Activated B cell treated with CpG ODN at 0.5 μM for 24 hours (primary cell): ENCODE measurements around the gene C11orf91. TPM values are rescaled to one million over a fixed set of nuclear protein-coding genes. Genes with fewer than 3 reads are reported as not detected.

Source experiments
- ATAC-seq: fragments of 200-7000 bp; cut with Tn5 transposase; one replicate; pipeline ENCODE4 v1.10.0; 2021; ENCODE audit warnings: low read depth, mild to moderate bottlenecking, moderate library complexity
- CTCF ChIA-PET: fragments of 350-600 bp; sonication (Branson Sonifier 250); formaldehyde crosslinking; loops from one replicate; lab custom pipeline; 2021; ENCODE audit warnings: antibody characterized with exemption; lab: Charles Lee
- POLR2A ChIA-PET: fragments of 350-600 bp; sonication (Branson Sonifier 250); formaldehyde crosslinking; loops from one replicate; lab custom pipeline; 2021; ENCODE audit warnings: antibody characterized with exemption; lab: Charles Lee
- DNase-seq: peaks from one replicate; pipeline ENCODE4 v3.0.0; 2022
- H3K27ac Mint-ChIP-seq: one replicate; pipeline ENCODE4 v1.8.0; 2020; ENCODE audit warnings: mixed read lengths
- H3K27me3 Mint-ChIP-seq: one replicate; pipeline ENCODE4 v1.8.0; 2021; ENCODE audit warnings: mixed read lengths
- H3K36me3 Mint-ChIP-seq: one replicate; pipeline ENCODE4 v1.8.0; 2021; ENCODE audit warnings: low read depth, mixed read lengths
- H3K4me1 Mint-ChIP-seq: one replicate; pipeline ENCODE4 v1.8.0; 2021; ENCODE audit warnings: mixed read lengths
- H3K4me3 Mint-ChIP-seq: one replicate; pipeline ENCODE4 v1.8.0; 2020; ENCODE audit warnings: mild to moderate bottlenecking, mixed read lengths
- H3K9me3 Mint-ChIP-seq: one replicate; pipeline ENCODE4 v1.8.0; 2020; ENCODE audit warnings: mixed read lengths
- CTCF ChIP-seq: fragments of 200-600 bp; IDR thresholded peaks from one replicate; pipeline ENCODE4 v1.8.0; 2022; ENCODE audit warnings: antibody characterized with exemption, mild to moderate bottlenecking
- intact Hi-C: fragments of 100-400 bp; cut with micrococcal nuclease; formaldehyde crosslinking; loops from one replicate; pipeline ENCODE4 v1.15.1; 2024
- total RNA-seq: library from RNA; stranded (reverse); gene quantifications from 2 replicates; pipeline ENCODE4 v1.2.3, GENCODE V29; 2022

The C11orf91 gene
- total RNA-seq, 1 donor from 2014 or later: 0.49 TPM

GRCh38 chr11:33721426-33721825 lies 20.8 kb upstream of the C11orf91 start:
- H3K27me3 Mint-ChIP-seq: no peaks in the 10 kb centered on the region
- ChIA-PET CTCF (interaction anchor here (1.5 kb wide), 1 partner anchor 21 kb away, joined by 4 read pairs; no protein-coding TSS in a partner anchor), POLR2A (no interaction called here)
- H3K36me3 Mint-ChIP-seq: peaks cover 37% of the 10 kb centered on the region
- no peak overlapping the region for H3K4me3 Mint-ChIP-seq
- H3K9me3 Mint-ChIP-seq: no peaks in the 10 kb centered on the region
- ATAC-seq: no peak
- TF ChIP-seq CTCF: no peak
- no peak for DNase-seq
- intact Hi-C loops: no loop called here
- H3K4me1 Mint-ChIP-seq: peaks cover 27% of the 10 kb centered on the region
- no peak overlapping the region for H3K27ac Mint-ChIP-seq

GRCh38 chr11:33719587-33719986 lies 19.0 kb upstream of the C11orf91 start:
- intact Hi-C loops: no loop called here
- Mint-ChIP-seq H3K4me3 (no peak overlapping the region), H3K4me1 (peaks cover 19% of the 10 kb centered on the region), H3K36me3 (peaks cover 46% of the 10 kb centered on the region), H3K27me3 (no peaks in the 10 kb centered on the region), H3K27ac (no peak overlapping the region), H3K9me3 (no peaks in the 10 kb centered on the region)
- TF ChIP-seq CTCF: no peak
- CTCF ChIA-PET: interaction anchor here (8.2 kb wide), 1 partner anchor 22 kb away, joined by 81 read pairs; no protein-coding TSS in a partner anchor
- DNase-seq: no peak
- POLR2A ChIA-PET: no interaction called here
- ATAC-seq: no peak

- ChIA-PET POLR2A (no interaction called here), CTCF (interaction anchor here (8.2 kb wide), 1 partner anchor 23 kb away, joined by 81 read pairs; no protein-coding TSS in a partner anchor)
- no peak overlapping the region for H3K4me3 Mint-ChIP-seq
- ATAC-seq: no peak
- no peak overlapping the region for H3K27ac Mint-ChIP-seq
- H3K9me3 Mint-ChIP-seq: no peaks in the 10 kb centered on the region
- no peak for TF ChIP-seq CTCF
- no peaks in the 10 kb centered on the region for H3K27me3 Mint-ChIP-seq
- peaks cover 7% of the 10 kb centered on the region for H3K4me1 Mint-ChIP-seq
- DNase-seq: no peak
- intact Hi-C loops: no loop called here
- peaks cover 50% of the 10 kb centered on the region for H3K36me3 Mint-ChIP-seq
Observed at GRCh38 chr11:33718440-33718839, 17.8 kb upstream of the C11orf91 start.

- Mint-ChIP-seq H3K27ac (no peak overlapping the region), H3K27me3 (no peaks in the 10 kb centered on the region), H3K4me3 (no peak overlapping the region), H3K36me3 (peaks cover 52% of the 10 kb centered on the region), H3K9me3 (no peaks in the 10 kb centered on the region), H3K4me1 (no peaks in the 10 kb centered on the region)
- CTCF ChIA-PET: interaction anchor here (0.7 to 8.2 kb wide), 5 partner anchors 10 to 34 kb away, joined by 3 to 81 read pairs (median 3); no protein-coding TSS in a partner anchor
- no peak for DNase-seq
- no peak for ATAC-seq
- POLR2A ChIA-PET: no interaction called here
- TF ChIP-seq CTCF: no peak
- intact Hi-C loops: loop anchor here (1.0 kb wide), 1 partner anchor 26 kb away; no protein-coding TSS in a partner anchor
Observed at GRCh38 chr11:33716243-33716642, 15.6 kb upstream of the C11orf91 start.

GRCh38 chr11:33713856-33714398 lies 13.3 kb upstream of the C11orf91 start:
- no peak for DNase-seq
- Mint-ChIP-seq H3K9me3 (no peaks in the 10 kb centered on the region), H3K27ac (no peak overlapping the region), H3K4me1 (no peaks in the 10 kb centered on the region), H3K36me3 (peaks cover 53% of the 10 kb centered on the region), H3K27me3 (no peaks in the 10 kb centered on the region), H3K4me3 (no peak overlapping the region)
- ChIA-PET CTCF (interaction anchor here (8.2 kb wide), 1 partner anchor 28 kb away, joined by 81 read pairs; no protein-coding TSS in a partner anchor), POLR2A (interaction anchor here (0.6 kb wide), 1 partner anchor 29 kb away, joined by 3 read pairs; no protein-coding TSS in a partner anchor)
- no peak for ATAC-seq
- intact Hi-C loops: no loop called here
- no peak for TF ChIP-seq CTCF
